IgD-negative memory B cell (primary cell): ENCODE data around the gene SEMA3C. TPM values are rescaled to one million over a fixed set of nuclear protein-coding genes. Genes with fewer than 3 reads are reported as not detected.
A peak's percentile ranks its signal among the peaks of the same experiment; 100 is the strongest.

Experiments used
- H3K27ac Mint-ChIP-seq, 3 donors: one replicate each; pipeline ENCODE4 v1.8.0; 2020 to 2022; ENCODE audit warnings: mild to moderate bottlenecking in 3 of 3, mixed read lengths in 3 of 3, moderate library complexity in 1 of 3
- H3K27me3 Mint-ChIP-seq: one replicate; pipeline ENCODE4 v1.8.0; 2021; ENCODE audit warnings: mixed read lengths
- H3K36me3 Mint-ChIP-seq: one replicate; pipeline ENCODE4 v1.8.0; 2020; ENCODE audit warnings: mild to moderate bottlenecking, mixed read lengths
- H3K4me1 Mint-ChIP-seq, 3 donors: one replicate each; pipeline ENCODE4 v1.8.0; 2020 to 2022; ENCODE audit warnings: mixed read lengths in 3 of 3, mild to moderate bottlenecking in 1 of 3
- H3K4me3 Mint-ChIP-seq, 4 donors: one replicate each; pipeline ENCODE4 v1.8.0; 2020 to 2022; ENCODE audit warnings: mild to moderate bottlenecking in 4 of 4, mixed read lengths in 4 of 4, moderate library complexity in 3 of 4
- H3K9me3 Mint-ChIP-seq, 3 donors: one replicate each; pipeline ENCODE4 v1.8.0; 2020 to 2021; ENCODE audit warnings: mixed read lengths in 3 of 3, mild to moderate bottlenecking in 1 of 3
- polyA plus RNA-seq: library from polyadenylated mRNA; unstranded; fragments of 300-500 nt; fragmentation: Illumina TruSeq; gene quantifications from one replicate; pipeline ENCODE4 v1.2.3, GENCODE V29; 2021

The SEMA3C gene
- not detected for polyA plus RNA-seq

- Mint-ChIP-seq H3K27me3 (peaks cover 21% of the 10 kb centered on the region), H3K9me3 (peaks cover 2 to 6% (median 3%) of the 10 kb centered on the region in 3 donors), H3K27ac (peak within 1 kb of the TSS in 1 of 3 donors; percentile 34), H3K4me1 (peaks cover 0 to 4% (median 1%) of the 10 kb centered on the region in 3 donors), H3K36me3 (peaks cover 2% of the 10 kb centered on the region), H3K4me3 (peak within 1 kb of the TSS in 1 of 4 donors; percentile 5)
Observed at GRCh38 chr7:80918909-80919721, at the start of gene SEMA3C. SEMA3C (minus strand) TSS chr7:80919051; CDS start chr7:80916781, 2,270 bp downstream.

GRCh38 chr7:80968606-80969005, 49.8 kb upstream of the SEMA3C start:
- Mint-ChIP-seq H3K36me3 (peaks cover 2% of the 10 kb centered on the region), H3K27me3 (no peaks in the 10 kb centered on the region), H3K4me1 (no peaks in the 10 kb centered on the region), H3K9me3 (peaks cover 3 to 6% (median 4%) of the 10 kb centered on the region in 3 donors), H3K4me3 (no peak overlapping the region), H3K27ac (no peak overlapping the region)

GRCh38 chr7:80967917-80968297, 49.1 kb upstream of the SEMA3C start:
- Mint-ChIP-seq H3K36me3 (peaks cover 2% of the 10 kb centered on the region), H3K4me1 (no peaks in the 10 kb centered on the region), H3K4me3 (no peak overlapping the region), H3K9me3 (peaks cover 3 to 6% (median 4%) of the 10 kb centered on the region in 3 donors), H3K27me3 (no peaks in the 10 kb centered on the region), H3K27ac (no peak overlapping the region)

GRCh38 chr7:80967071-80967916, 48.4 kb upstream of the SEMA3C start:
- Mint-ChIP-seq H3K9me3 (peaks cover 3 to 6% (median 4%) of the 10 kb centered on the region in 3 donors), H3K4me1 (no peaks in the 10 kb centered on the region), H3K27ac (no peak overlapping the region), H3K36me3 (peaks cover 2% of the 10 kb centered on the region), H3K4me3 (no peak overlapping the region), H3K27me3 (no peaks in the 10 kb centered on the region)

- no peaks in the 10 kb centered on the region for H3K4me1 Mint-ChIP-seq
- no peaks in the 10 kb centered on the region for H3K9me3 Mint-ChIP-seq
- H3K27me3 Mint-ChIP-seq, result no peaks in the 10 kb centered on the region
- no peak overlapping the region for H3K27ac Mint-ChIP-seq
- H3K4me3 Mint-ChIP-seq, result no peak overlapping the region
- no peaks in the 10 kb centered on the region for H3K36me3 Mint-ChIP-seq
Observed at GRCh38 chr7:80960244-80960795, 41.5 kb upstream of the SEMA3C start.

GRCh38 chr7:80957226-80957777, 38.5 kb upstream of the SEMA3C start:
- H3K27me3 Mint-ChIP-seq, result no peaks in the 10 kb centered on the region
- no peak overlapping the region for H3K27ac Mint-ChIP-seq
- H3K4me1 Mint-ChIP-seq, result no peaks in the 10 kb centered on the region
- H3K36me3 Mint-ChIP-seq, result no peaks in the 10 kb centered on the region
- H3K4me3 Mint-ChIP-seq, result no peak overlapping the region
- H3K9me3 Mint-ChIP-seq, result no peaks in the 10 kb centered on the region

- Mint-ChIP-seq H3K27ac (no peak overlapping the region), H3K9me3 (peaks cover 0 to 7% (median 2%) of the 10 kb centered on the region in 3 donors), H3K36me3 (no peaks in the 10 kb centered on the region), H3K4me1 (no peaks in the 10 kb centered on the region), H3K27me3 (no peaks in the 10 kb centered on the region), H3K4me3 (no peak overlapping the region)
Observed at GRCh38 chr7:80954191-80954590, 35.3 kb upstream of the SEMA3C start.

- Mint-ChIP-seq H3K27ac (no peak overlapping the region), H3K36me3 (no peaks in the 10 kb centered on the region), H3K9me3 (peaks cover 0 to 10% (median 2%) of the 10 kb centered on the region in 3 donors), H3K4me3 (no peak overlapping the region), H3K27me3 (no peaks in the 10 kb centered on the region), H3K4me1 (no peaks in the 10 kb centered on the region)
Observed at GRCh38 chr7:80950550-80950967, 31.7 kb upstream of the SEMA3C start.

GRCh38 chr7:80949449-80949848, 30.6 kb upstream of the SEMA3C start:
- Mint-ChIP-seq H3K4me3 (no peak overlapping the region), H3K27me3 (no peaks in the 10 kb centered on the region), H3K27ac (no peak overlapping the region), H3K4me1 (no peaks in the 10 kb centered on the region), H3K9me3 (peaks cover 0 to 10% (median 2%) of the 10 kb centered on the region in 3 donors), H3K36me3 (no peaks in the 10 kb centered on the region)

- Mint-ChIP-seq H3K36me3 (no peaks in the 10 kb centered on the region), H3K27ac (no peak overlapping the region), H3K9me3 (peaks cover 0 to 10% (median 2%) of the 10 kb centered on the region in 3 donors), H3K4me1 (no peaks in the 10 kb centered on the region), H3K4me3 (no peak overlapping the region), H3K27me3 (no peaks in the 10 kb centered on the region)
Observed at GRCh38 chr7:80946858-80947257, 28.0 kb upstream of the SEMA3C start.

GRCh38 chr7:80945976-80946375, 27.1 kb upstream of the SEMA3C start:
- Mint-ChIP-seq H3K36me3 (no peaks in the 10 kb centered on the region), H3K4me3 (no peak overlapping the region), H3K4me1 (no peaks in the 10 kb centered on the region), H3K9me3 (peaks cover 0 to 6% (median 2%) of the 10 kb centered on the region in 3 donors), H3K27ac (peak overlapping the region in 1 of 3 donors; percentile 63), H3K27me3 (no peaks in the 10 kb centered on the region)

- Mint-ChIP-seq H3K36me3 (no peaks in the 10 kb centered on the region), H3K27ac (no peak overlapping the region), H3K27me3 (no peaks in the 10 kb centered on the region)
Observed at GRCh38 chr7:80943342-80943741, 24.5 kb upstream of the SEMA3C start.

GRCh38 chr7:80942261-80943041, 23.6 kb upstream of the SEMA3C start:
- no peaks in the 10 kb centered on the region for H3K27me3 Mint-ChIP-seq
- H3K4me1 Mint-ChIP-seq, result no peaks in the 10 kb centered on the region
- no peak overlapping the region for H3K27ac Mint-ChIP-seq
- no peak overlapping the region for H3K4me3 Mint-ChIP-seq
- peaks cover 0 to 5% (median 0%) of the 10 kb centered on the region in 3 donors for H3K9me3 Mint-ChIP-seq
- H3K36me3 Mint-ChIP-seq, result no peaks in the 10 kb centered on the region

More at GRCh38 chr7:80943342-80943741, 24.5 kb upstream of the SEMA3C start:
- no peaks in the 10 kb centered on the region for H3K4me1 Mint-ChIP-seq
- H3K9me3 Mint-ChIP-seq, result peaks cover 0 to 5% (median 0%) of the 10 kb centered on the region in 3 donors
- no peak overlapping the region for H3K4me3 Mint-ChIP-seq

- no peaks in the 10 kb centered on the region for H3K27me3 Mint-ChIP-seq
Observed at GRCh38 chr7:80941208-80941758, 22.4 kb upstream of the SEMA3C start.

More at GRCh38 chr7:80941208-80941758, 22.4 kb upstream of the SEMA3C start:
- Mint-ChIP-seq H3K27ac (no peak overlapping the region), H3K4me1 (no peaks in the 10 kb centered on the region), H3K36me3 (no peaks in the 10 kb centered on the region), H3K9me3 (peaks cover 0 to 6% (median 0%) of the 10 kb centered on the region in 3 donors), H3K4me3 (no peak overlapping the region)
